ENCODE results near the gene SORCS1.

Gene SORCS1

GRCh38 chr10:106941297-106942034 is 223.0 kb downstream of the SORCS1 start:
- no peak for DNase-seq (ENCODE audit: extremely low spot score)
- no peak for TF ChIP-seq CTCF (IDR thresholded peaks at IDR 0.05; ENCODE audit: control extremely low read depth, extremely low read depth, low read depth, missing control alignments)
- ChIA-PET CTCF (no interaction called here), POLR2A (no interaction called here)

- ChIA-PET POLR2A (no interaction called here), CTCF (no interaction called here)
- DNase-seq (ENCODE audit: extremely low spot score): no peak
- no peak for TF ChIP-seq CTCF (IDR thresholded peaks at IDR 0.05; ENCODE audit: control extremely low read depth, extremely low read depth, low read depth, missing control alignments)
Measured at GRCh38 chr10:106938513-106938912, 226.0 kb downstream of the SORCS1 start.

GRCh38 chr10:106935978-106936451 is 228.5 kb downstream of the SORCS1 start:
- POLR2A ChIA-PET: no interaction called here
- TF ChIP-seq CTCF (IDR thresholded peaks at IDR 0.05; ENCODE audit: control extremely low read depth, extremely low read depth, low read depth, missing control alignments): no peak
- CTCF ChIA-PET: interaction anchor here (1.0 to 1.2 kb wide), 2 partner anchors 10 to 52 kb away, joined by 3 read pairs; no protein-coding TSS in a partner anchor
- peak; percentile 46 for DNase-seq (ENCODE audit: extremely low spot score)

GRCh38 chr10:106931853-106932249 is 232.7 kb downstream of the SORCS1 start:
- ChIA-PET POLR2A (no interaction called here), CTCF (interaction anchor here (0.8 to 1.0 kb wide), 2 partner anchors 18 to 221 kb away, joined by 3 to 4 read pairs; no protein-coding TSS in a partner anchor)
- no peak for DNase-seq (ENCODE audit: extremely low spot score)
- TF ChIP-seq CTCF (IDR thresholded peaks at IDR 0.05; ENCODE audit: control extremely low read depth, extremely low read depth, low read depth, missing control alignments): no peak

- ChIA-PET POLR2A (no interaction called here), CTCF (interaction anchor here (0.8 to 1.0 kb wide), 3 partner anchors 14 to 221 kb away, joined by 3 to 4 read pairs (median 3); no protein-coding TSS in a partner anchor)
- TF ChIP-seq CTCF (IDR thresholded peaks at IDR 0.05; ENCODE audit: control extremely low read depth, extremely low read depth, low read depth, missing control alignments): no peak
- peak; percentile 59 for DNase-seq (ENCODE audit: extremely low spot score)
Measured at GRCh38 chr10:106931159-106931852, 233.2 kb downstream of the SORCS1 start.

GRCh38 chr10:106930751-106931150 is 233.8 kb downstream of the SORCS1 start:
- CTCF ChIA-PET: interaction anchor here (0.8 to 1.0 kb wide), 3 partner anchors 13 to 220 kb away, joined by 3 to 4 read pairs (median 3); no protein-coding TSS in a partner anchor
- no peak for DNase-seq (ENCODE audit: extremely low spot score)
- POLR2A ChIA-PET: no interaction called here
- TF ChIP-seq CTCF (IDR thresholded peaks at IDR 0.05; ENCODE audit: control extremely low read depth, extremely low read depth, low read depth, missing control alignments): no peak
